HG03108 (cell line): ENCODE measurements around the gene DEFB113.

Source experiments
- ATAC-seq: cut with Tn5 transposase; IDR thresholded peaks from one replicate; pipeline ENCODE4 v1.9.1; 2021; ENCODE audit warnings: moderate library complexity; ENCODE audit not compliant: unreplicated experiment

DEFB113 gene

DNA sequence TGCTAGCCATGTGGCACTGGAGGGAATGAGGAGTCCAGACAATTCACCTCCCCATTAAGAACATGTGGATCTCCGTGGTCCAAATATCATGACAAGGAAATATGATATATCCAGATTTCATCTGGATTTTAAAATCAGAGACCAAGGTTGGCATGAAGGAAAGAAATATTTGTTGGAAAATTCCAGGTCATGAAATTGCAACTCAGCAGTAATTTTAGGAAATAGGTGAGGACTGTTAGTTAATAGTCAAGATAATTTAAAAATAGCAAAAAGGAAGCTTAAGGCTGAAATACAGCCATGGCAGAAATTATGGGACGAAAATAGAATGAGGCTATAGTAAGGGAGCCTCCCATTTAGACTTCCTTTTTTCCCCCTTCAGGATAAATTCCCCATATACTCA is 32.4 kb downstream of the DEFB113 start:
- ATAC-seq, result no peak

- no peak for ATAC-seq
Measured at GRCh38 chr6:49935387-49935786, 34.0 kb downstream of the DEFB113 start.

GRCh38 chr6:49934770-49935169 is 34.7 kb downstream of the DEFB113 start:
- no peak for ATAC-seq

DNA sequence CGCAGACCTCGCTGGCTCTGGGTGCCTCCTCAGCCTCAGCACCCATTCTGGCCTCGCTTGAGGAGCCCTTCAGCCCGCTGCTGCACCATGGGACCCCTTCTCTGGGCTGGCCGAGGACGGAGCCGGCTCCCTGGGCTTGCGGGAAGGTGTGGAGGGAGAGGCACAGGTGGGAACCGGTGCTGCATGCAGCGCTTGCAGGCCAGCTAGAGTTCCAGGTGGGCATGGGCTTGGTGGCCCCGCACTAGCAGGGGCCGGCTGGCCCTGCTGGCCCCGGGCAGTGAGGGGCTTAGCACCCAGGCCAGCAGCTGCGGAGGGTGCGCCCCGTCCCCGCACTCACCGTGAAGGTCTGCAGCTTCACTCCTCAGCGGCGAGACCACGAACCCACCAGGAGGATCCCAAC is 35.9 kb downstream of the DEFB113 start:
- no peak for ATAC-seq

DNA sequence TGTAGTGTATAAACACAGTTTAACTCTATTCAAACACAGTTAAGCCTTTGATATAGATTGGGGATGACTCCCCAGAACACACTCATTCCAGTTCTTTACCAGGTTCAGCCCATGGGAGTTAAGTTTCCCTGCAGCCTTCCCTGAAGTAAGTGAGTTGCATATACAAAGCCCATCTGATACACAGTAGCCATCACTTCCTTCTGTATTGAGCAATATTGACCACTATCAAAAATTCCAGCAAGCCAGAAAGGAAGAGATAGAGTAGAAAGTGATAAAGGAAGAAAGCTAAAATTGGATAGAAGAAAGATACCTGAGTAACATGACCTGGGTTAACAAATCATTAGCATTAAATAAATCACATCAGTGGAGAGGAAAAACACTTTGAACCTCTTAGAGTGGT is 40.1 kb downstream of the DEFB113 start:
- no peak for ATAC-seq

DNA sequence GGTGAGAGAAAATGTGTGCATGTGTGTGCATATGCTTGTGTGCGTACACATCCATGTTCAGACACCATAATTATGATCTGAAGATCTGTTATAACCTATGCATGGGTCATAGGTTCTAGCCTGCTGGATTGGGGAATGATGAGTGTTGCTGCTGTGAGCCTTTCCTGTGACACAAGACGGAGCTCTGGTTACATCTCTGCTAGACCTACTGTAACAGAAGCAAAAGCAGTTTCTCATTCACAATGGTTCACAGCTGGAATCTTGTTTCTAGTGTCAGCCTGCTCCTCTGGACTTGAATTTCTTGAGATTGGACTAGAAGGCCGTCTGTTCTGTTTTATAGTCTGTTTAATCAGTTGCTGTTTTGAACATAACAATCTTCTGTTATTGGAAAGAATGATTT is 45.6 kb downstream of the DEFB113 start:
- no peak for ATAC-seq

DNA sequence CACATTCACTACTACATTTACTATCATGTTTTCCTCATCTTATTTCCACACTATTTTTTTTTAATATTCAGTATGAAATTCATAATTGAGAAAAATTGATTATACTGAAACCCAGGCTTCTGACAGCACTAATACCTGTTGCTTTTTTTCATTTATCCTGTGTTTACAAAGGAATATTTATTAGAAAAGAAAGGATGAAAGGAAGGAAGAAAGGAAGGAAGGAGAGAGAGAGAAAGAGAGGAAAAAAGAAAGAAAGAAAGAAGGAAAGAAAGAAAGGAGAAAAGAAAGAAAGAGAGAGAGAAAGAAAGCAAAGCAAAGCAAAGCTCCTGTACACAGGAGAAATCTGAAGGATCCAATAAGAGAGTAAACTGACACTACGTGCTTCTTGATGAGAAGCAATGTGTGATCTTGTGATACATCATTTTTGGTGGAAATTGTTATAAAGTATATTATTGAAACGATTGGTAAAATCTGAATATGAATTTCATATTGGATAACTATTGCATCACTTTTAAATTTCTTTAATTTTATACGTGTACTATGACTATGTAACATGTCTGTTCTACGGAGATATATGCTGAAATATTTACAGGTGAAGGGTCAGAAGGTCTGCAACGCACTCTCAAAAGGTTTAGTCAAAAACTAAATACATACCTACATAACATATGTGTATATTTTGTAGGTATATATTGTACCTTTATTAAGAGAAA is 49.3 kb downstream of the DEFB113 start:
- no peak for ATAC-seq

- no peak for ATAC-seq
Measured at GRCh38 chr6:49919261-49919660, 50.2 kb downstream of the DEFB113 start.

DNA sequence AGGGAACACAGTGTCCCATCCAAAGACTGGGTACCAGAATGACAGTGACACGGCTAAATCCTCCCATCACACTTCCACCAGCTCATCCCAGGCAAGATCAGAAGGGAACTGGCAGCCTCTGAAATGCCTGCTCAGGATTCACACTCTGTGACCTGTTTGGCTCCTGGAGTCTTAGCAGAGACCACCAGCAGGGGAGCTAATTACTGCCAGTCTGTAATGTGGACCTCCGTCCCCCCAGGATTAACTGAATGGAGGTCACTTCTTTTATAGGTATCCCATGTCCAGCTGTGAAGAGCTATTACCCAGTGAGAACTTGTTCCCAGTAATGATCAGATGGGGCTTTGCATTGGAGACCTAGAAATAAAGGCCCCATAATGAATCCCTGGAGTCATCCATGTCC is 50.6 kb downstream of the DEFB113 start:
- no peak for ATAC-seq
